ENCODE data around the gene AOPEP.

- TF ChIP-seq POLR2A (IDR thresholded peaks at IDR 0.05; ENCODE audit: low read depth, low read length): no peak
- no peak for TF ChIP-seq SPI1 (IDR thresholded peaks at IDR 0.05; ENCODE audit: low read depth, low read length)
- no peak for TF ChIP-seq TAF1 (IDR thresholded peaks at IDR 0.05; ENCODE audit: low read depth, low read length)
- TF ChIP-seq POLR2AphosphoS5 (IDR thresholded peaks at IDR 0.05; ENCODE audit: low read depth, low read length): no peak
- TF ChIP-seq PAX5 (IDR thresholded peaks at IDR 0.05; ENCODE audit: insufficient read depth, low read length, severe bottlenecking): no peak
- TF ChIP-seq POU2F2 (IDR thresholded peaks at IDR 0.05; ENCODE audit: low read depth, low read length): no peak
Measured at GRCh38 chr9:95000821-95001220, 274.3 kb downstream of the AOPEP start.

Data from GM12891 (cell line).